ENCODE data around the gene PAQR5. TPM values are rescaled to one million over a fixed set of nuclear protein-coding genes. Genes with fewer than 3 reads are reported as not detected.
"Not testable (repeated sequence)": the region's sequence is repeated elsewhere in the genome, so short reads cannot be mapped to it uniquely, and the experiment has no call there.

Gene PAQR5
- total RNA-seq, 1 experiment from 2014 or later, result 2.0 TPM

DNA sequence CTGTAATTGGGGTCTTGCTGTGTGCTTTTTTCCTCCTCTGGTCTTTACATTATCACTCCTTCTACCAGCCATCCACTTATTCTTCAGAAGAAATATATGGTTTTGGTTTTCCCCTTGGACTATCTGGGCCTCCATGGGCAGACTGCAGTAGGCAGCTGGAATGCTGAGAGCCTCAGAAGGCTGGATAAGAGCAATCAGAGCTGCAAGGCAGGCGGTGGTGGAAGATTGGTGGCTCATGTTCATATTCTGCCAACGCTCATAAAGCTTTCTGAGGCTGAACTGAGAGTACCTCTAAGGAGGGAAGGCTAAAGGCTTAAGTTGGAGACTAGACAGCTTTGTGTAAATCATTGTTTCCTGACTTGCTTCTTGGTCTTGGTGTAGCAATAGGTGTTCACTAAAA, 148.2 kb downstream of the PAQR5 start:
- ChIA-PET CTCF (no interaction called here), POLR2A (interaction anchor here (0.6 kb wide), 1 partner anchor 1370 kb away, joined by 3 read pairs; no protein-coding TSS in a partner anchor)
- DNase-seq (ENCODE audit: low read depth, low spot score) (no peak), ATAC-seq (no peak)
- in situ Hi-C loops (cut with HindIII; ENCODE audit: low pct_unique_long_range_greater_than_20kb, low sequenced_read_pairs) (no loop called here), intact Hi-C loops (cut with micrococcal nuclease; ENCODE audit: unreplicated experiment) (no loop called here)
- no peaks in the 10 kb centered on the region for H3K27me3 ChIP-seq (ENCODE audit: control insufficient read depth, insufficient read depth, low read length)
- no peak overlapping the region for H3K4me3 ChIP-seq (ENCODE audit: low read depth in 2 of 2, low read length in 2 of 2)
- H3K36me3 ChIP-seq (ENCODE audit: control insufficient read depth, insufficient read depth, low read length), result peaks cover 53% of the 10 kb centered on the region
- peaks cover 10% of the 10 kb centered on the region for H3K4me1 ChIP-seq (ENCODE audit: control insufficient read depth, insufficient read depth, low read length)
- TF ChIP-seq TCF7L2 (IDR thresholded peaks at IDR 0.05; ENCODE audit: low read depth, low read length) (no peak), CTCF (IDR thresholded peaks at IDR 0.05) (no peak), POLR2AphosphoS5 (IDR thresholded peaks at IDR 0.05; ENCODE audit: low read depth, low read length) (no peak), SIN3A (IDR thresholded peaks at IDR 0.05; ENCODE audit: borderline replicate concordance, insufficient read depth, low read depth, low read length) (no peak)
- TF ChIP-seq, protein P1, sequence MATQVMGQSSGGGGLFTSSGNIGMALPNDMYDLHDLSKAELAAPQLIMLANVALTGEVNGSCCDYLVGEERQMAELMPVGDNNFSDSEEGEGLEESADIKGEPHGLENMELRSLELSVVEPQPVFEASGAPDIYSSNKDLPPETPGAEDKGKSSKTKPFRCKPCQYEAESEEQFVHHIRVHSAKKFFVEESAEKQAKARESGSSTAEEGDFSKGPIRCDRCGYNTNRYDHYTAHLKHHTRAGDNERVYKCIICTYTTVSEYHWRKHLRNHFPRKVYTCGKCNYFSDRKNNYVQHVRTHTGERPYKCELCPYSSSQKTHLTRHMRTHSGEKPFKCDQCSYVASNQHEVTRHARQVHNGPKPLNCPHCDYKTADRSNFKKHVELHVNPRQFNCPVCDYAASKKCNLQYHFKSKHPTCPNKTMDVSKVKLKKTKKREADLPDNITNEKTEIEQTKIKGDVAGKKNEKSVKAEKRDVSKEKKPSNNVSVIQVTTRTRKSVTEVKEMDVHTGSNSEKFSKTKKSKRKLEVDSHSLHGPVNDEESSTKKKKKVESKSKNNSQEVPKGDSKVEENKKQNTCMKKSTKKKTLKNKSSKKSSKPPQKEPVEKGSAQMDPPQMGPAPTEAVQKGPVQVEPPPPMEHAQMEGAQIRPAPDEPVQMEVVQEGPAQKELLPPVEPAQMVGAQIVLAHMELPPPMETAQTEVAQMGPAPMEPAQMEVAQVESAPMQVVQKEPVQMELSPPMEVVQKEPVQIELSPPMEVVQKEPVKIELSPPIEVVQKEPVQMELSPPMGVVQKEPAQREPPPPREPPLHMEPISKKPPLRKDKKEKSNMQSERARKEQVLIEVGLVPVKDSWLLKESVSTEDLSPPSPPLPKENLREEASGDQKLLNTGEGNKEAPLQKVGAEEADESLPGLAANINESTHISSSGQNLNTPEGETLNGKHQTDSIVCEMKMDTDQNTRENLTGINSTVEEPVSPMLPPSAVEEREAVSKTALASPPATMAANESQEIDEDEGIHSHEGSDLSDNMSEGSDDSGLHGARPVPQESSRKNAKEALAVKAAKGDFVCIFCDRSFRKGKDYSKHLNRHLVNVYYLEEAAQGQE (IDR thresholded peaks at IDR 0.05; ENCODE audit: insufficient read depth in 1 of 2, low read depth in 2 of 2, low read length in 1 of 2), result no peak
- no peak overlapping the region for H3K27ac ChIP-seq (ENCODE audit: low read length)
- no TSS peak for BruUV-seq (replicated peaks)
- no peaks in the 10 kb centered on the region for H3K9me3 ChIP-seq (ENCODE audit: control insufficient read depth, insufficient read depth, low read depth, low read length)

DNA sequence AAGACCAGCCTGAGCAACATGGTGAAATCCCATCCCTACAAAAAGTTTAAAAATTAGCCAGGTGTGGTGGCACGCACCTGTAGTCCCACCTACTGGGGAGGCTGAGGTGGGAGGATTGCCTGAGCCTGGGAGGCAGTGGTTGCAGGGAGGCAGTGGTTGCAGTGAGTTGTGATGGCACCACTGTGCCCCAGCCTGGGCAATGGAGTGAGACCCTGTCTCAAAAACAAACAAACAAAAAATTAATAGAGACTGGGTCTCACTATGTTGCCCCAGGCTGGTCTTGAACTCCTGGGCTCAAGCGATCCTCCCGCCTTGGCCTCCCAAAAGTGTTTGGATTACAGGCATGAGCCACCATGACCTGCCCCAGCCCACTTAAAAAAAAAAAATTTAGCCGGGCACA, 151.5 kb downstream of the PAQR5 start:
- intact Hi-C loops (cut with micrococcal nuclease; ENCODE audit: unreplicated experiment); ATAC-seq; H3K27me3 ChIP-seq (ENCODE audit: control insufficient read depth, insufficient read depth, low read length); H3K4me3 ChIP-seq (ENCODE audit: low read depth in 2 of 2, low read length in 2 of 2); H3K27ac ChIP-seq (ENCODE audit: low read length); BruUV-seq (replicated peaks); in situ Hi-C loops (cut with HindIII; ENCODE audit: low pct_unique_long_range_greater_than_20kb, low sequenced_read_pairs); H3K9me3 ChIP-seq (ENCODE audit: control insufficient read depth, insufficient read depth, low read depth, low read length); CTCF ChIA-PET; DNase-seq (ENCODE audit: low read depth, low spot score): not testable (repeated sequence)
- Histone ChIP-seq H3K36me3 (ENCODE audit: control insufficient read depth, insufficient read depth, low read length) (peaks cover 55% of the 10 kb centered on the region), H3K4me1 (ENCODE audit: control insufficient read depth, insufficient read depth, low read length) (peaks cover 20% of the 10 kb centered on the region)
- POLR2A ChIA-PET, result interaction anchor here (0.5 kb wide), 1 partner anchor 122 kb away, joined by 3 read pairs; no protein-coding TSS in a partner anchor

GRCh38 chr15:69450968-69451695, 152.4 kb downstream of the PAQR5 start:
- ATAC-seq (no peak), DNase-seq (ENCODE audit: low read depth, low spot score) (no peak)
- CTCF ChIA-PET, result interaction anchor here (0.8 kb wide), 1 partner anchor 12 kb away, joined by 4 read pairs; no protein-coding TSS in a partner anchor
- Histone ChIP-seq H3K9me3 (ENCODE audit: control insufficient read depth, insufficient read depth, low read depth, low read length) (no peaks in the 10 kb centered on the region), H3K4me1 (ENCODE audit: control insufficient read depth, insufficient read depth, low read length) (peaks cover 29% of the 10 kb centered on the region), H3K27me3 (ENCODE audit: control insufficient read depth, insufficient read depth, low read length) (no peaks in the 10 kb centered on the region), H3K27ac (ENCODE audit: low read length) (peak overlapping the region; percentile 97), H3K36me3 (ENCODE audit: control insufficient read depth, insufficient read depth, low read length) (peaks cover 55% of the 10 kb centered on the region), H3K4me3 (ENCODE audit: low read depth in 2 of 2, low read length in 2 of 2) (peak overlapping the region; percentile 79 to 97; a peak in 3 of 4 replicates)
- TF ChIP-seq TCF7L2 (IDR thresholded peaks at IDR 0.05; ENCODE audit: low read depth, low read length) (no peak), POLR2AphosphoS5 (IDR thresholded peaks at IDR 0.05; ENCODE audit: low read depth, low read length) (no peak)
- in situ Hi-C loops (cut with HindIII; ENCODE audit: low pct_unique_long_range_greater_than_20kb, low sequenced_read_pairs), result no loop called here
- POLR2A ChIA-PET, result interaction anchor here (0.5 to 1.7 kb wide), 4 partner anchors 12 to 123 kb away, joined by 3 to 13 read pairs (median 4); no protein-coding TSS in a partner anchor
- no TSS peak for BruUV-seq (replicated peaks)
- intact Hi-C loops (cut with micrococcal nuclease; ENCODE audit: unreplicated experiment), result no loop called here
